OCI-LY1 (cell line): Measurements from ENCODE around the gene STARD7.

Source experiments
- EZH2 ChIP-seq: fragments of 200-600 bp; sonication (generic), shearing (Covaris generic); IDR thresholded peaks from 2 replicates; pipeline ENCODE4 v1.8.0; 2017; ENCODE audit warnings: borderline replicate concordance, mixed run types, mild to moderate bottlenecking, antibody characterized with exemption, low read length, moderate library complexity, mixed read lengths
- TF ChIP-seq, protein P1 (sequence below): fragments of 200-600 bp; sonication (generic), shearing (Covaris generic); IDR thresholded peaks from 2 replicates; pipeline ENCODE4 v1.5.1; 2017; ENCODE audit warnings: mild to moderate bottlenecking, antibody characterized with exemption, low read length, moderate library complexity, mixed read lengths

DNA sequence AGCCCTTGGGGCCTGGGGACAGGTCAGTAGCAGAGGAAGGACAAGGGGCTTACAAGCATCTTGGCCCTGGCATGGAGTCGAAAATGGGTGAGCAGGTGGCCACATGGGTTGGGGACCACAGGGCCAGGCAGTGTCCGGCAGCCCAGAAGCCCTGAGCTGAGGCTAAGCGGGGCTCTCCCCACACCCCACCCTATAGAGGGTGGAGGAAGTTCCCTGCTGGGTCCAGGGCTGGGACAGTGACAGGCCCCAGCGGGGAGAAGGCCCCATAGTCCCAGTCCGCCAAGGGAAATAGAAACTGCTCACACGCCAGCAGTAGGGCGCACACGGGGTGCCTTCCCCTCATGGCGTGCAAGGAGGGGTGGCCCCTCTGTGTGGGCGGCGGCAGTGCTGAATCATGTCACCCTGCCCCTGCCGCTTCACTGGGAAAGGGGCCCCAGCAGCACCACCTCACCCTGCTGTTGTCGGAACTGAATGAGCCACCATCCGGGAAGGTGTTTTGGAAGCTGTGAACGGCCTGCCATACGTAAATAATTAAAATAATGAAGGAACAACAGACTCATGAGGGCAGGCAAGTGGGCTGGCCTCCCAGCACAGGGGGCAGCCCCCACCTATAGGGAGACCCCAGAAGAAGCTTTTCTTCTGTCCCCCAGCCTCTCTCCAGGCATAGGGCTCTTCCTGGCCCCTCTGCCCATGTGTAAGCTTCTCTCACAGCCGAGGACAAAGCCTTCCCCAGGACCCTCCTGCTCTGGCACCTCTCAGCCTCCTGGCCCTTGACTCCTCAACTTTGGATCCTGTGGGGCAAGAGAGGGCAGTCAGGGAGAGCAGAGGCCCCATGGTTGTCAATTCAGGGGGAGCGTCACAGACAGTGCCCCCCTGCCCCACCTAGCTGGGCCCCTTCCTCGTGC lies 50.7 kb downstream of the STARD7 start:
- TF ChIP-seq, protein P1, sequence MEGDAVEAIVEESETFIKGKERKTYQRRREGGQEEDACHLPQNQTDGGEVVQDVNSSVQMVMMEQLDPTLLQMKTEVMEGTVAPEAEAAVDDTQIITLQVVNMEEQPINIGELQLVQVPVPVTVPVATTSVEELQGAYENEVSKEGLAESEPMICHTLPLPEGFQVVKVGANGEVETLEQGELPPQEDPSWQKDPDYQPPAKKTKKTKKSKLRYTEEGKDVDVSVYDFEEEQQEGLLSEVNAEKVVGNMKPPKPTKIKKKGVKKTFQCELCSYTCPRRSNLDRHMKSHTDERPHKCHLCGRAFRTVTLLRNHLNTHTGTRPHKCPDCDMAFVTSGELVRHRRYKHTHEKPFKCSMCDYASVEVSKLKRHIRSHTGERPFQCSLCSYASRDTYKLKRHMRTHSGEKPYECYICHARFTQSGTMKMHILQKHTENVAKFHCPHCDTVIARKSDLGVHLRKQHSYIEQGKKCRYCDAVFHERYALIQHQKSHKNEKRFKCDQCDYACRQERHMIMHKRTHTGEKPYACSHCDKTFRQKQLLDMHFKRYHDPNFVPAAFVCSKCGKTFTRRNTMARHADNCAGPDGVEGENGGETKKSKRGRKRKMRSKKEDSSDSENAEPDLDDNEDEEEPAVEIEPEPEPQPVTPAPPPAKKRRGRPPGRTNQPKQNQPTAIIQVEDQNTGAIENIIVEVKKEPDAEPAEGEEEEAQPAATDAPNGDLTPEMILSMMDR = no peak
- no peak for TF ChIP-seq EZH2
